Gastroesophageal sphincter (tissue), 4 donors: ENCODE results near the gene AKAP10. TPM values are rescaled to one million over a fixed set of nuclear protein-coding genes. Genes with fewer than 3 reads are reported as not detected.
A peak's percentile ranks its signal among the peaks of the same experiment; 100 is the strongest.

Source experiments
- ATAC-seq: fragments of 150-250 bp; one replicate; pipeline ENCODE4 v1.9.1; 2016; ENCODE audit warnings: mild to moderate bottlenecking, moderate library complexity
- H3K27ac ChIP-seq, 4 donors: fragments of 200-600 bp; sonication (generic) in 3 of 4; 1 replicate in 3 of 4; 2 replicates in 1 of 4; pipeline ENCODE4 v1.5.1; 2016 to 2019
- H3K27me3 ChIP-seq: fragments of 200-600 bp; sonication (generic); one replicate; pipeline ENCODE4 v1.5.1; 2019
- H3K36me3 ChIP-seq, 2 donors: fragments of 200-600 bp; sonication (generic); one replicate each; pipeline ENCODE4 v1.5.1; 2019; ENCODE audit warnings: control low read depth in 1 of 2
- H3K4me1 ChIP-seq, 3 donors: fragments of 200-600 bp; sonication (generic); 1 replicate in 2 of 3; 2 replicates in 1 of 3; pipeline ENCODE4 v1.5.1; 2016 to 2019; ENCODE audit warnings: control low read depth in 2 of 3
- H3K4me3 ChIP-seq, 2 donors: fragments of 200-600 bp; sonication (generic); one replicate each; pipeline ENCODE4 v1.5.1; 2019; ENCODE audit warnings: mild to moderate bottlenecking in 1 of 2, moderate library complexity in 1 of 2
- H3K9me3 ChIP-seq, 3 donors: fragments of 200-600 bp; sonication (generic); one replicate each; pipeline ENCODE4 v1.5.1; 2017 to 2019; ENCODE audit warnings: control low read depth in 2 of 3
- CTCF ChIP-seq, 4 experiments: fragments of 200-600 bp in 2 of 4; fragments of 450-650 bp in 2 of 4; sonication (generic) in 1 of 4; IDR thresholded peaks; one replicate each; pipeline ENCODE4 v1.5.1; 2017 to 2019; ENCODE audit warnings: antibody characterized with exemption in 4 of 4, mild to moderate bottlenecking in 2 of 4, moderate library complexity in 2 of 4
- EP300 ChIP-seq: sonication (generic); formaldehyde crosslinking; IDR thresholded peaks from one replicate; pipeline ENCODE4 v1.6.1; 2017; ENCODE audit warnings: antibody characterized with exemption, mild to moderate bottlenecking
- POLR2A ChIP-seq, 2 donors: fragments of 450-650 bp; IDR thresholded peaks; one replicate each; pipeline ENCODE4 v1.6.1; 2017; ENCODE audit warnings: antibody characterized with exemption in 2 of 2, mild to moderate bottlenecking in 2 of 2, moderate library complexity in 1 of 2
- POLR2AphosphoS5 ChIP-seq: sonication (generic); formaldehyde crosslinking; IDR thresholded peaks from one replicate; pipeline ENCODE4 v1.6.1; 2017; ENCODE audit warnings: antibody characterized with exemption
- WGBS, 2 donors: methylation state at CpG; one replicate each; pipeline ENCODE4 v1.1.5; 2018; ENCODE audit warnings: low coverage in 1 of 2; 5-methylcytosine and 5-hydroxymethylcytosine counted together
- total RNA-seq, 4 donors: library from RNA; depleted of rRNA; stranded (reverse); fragments of >200 nt; gene quantifications; one replicate each; pipeline ENCODE4 v1.1.0, GENCODE V29; 2016

Gene AKAP10
- total RNA-seq, 4 donors from 2014 or later = 22.6 to 46.4 (median 24.4) TPM

GRCh38 chr17:20008242-20009051 is 30.8 kb upstream of the AKAP10 start:
- Histone ChIP-seq H3K27me3 (no peaks in the 10 kb centered on the region), H3K27ac (peak overlapping the region in 3 of 4 donors; percentile 81 to 86 (median 84)), H3K4me3 (peak overlapping the region; percentile 64 to 78), H3K9me3 (no peaks in the 10 kb centered on the region), H3K36me3 (no peaks in the 10 kb centered on the region), H3K4me1 (peaks cover 0 to 27% (median 0%) of the 10 kb centered on the region in 3 donors)
- TF ChIP-seq CTCF (IDR thresholded peaks at IDR 0.05) = no peak
- TF ChIP-seq EP300 = no peak
- no peak for TF ChIP-seq POLR2AphosphoS5
- no peak for TF ChIP-seq POLR2A (IDR thresholded peaks at IDR 0.05)
- ATAC-seq = peak; percentile 58
- 57 to 77% methylated on average over 13 of the region's 35 CpGs for WGBS, 2 donors

- H3K27me3 ChIP-seq = no peaks in the 10 kb centered on the region
- WGBS, 2 donors = 54 to 60% methylated on average over 2 to 5 of the region's 5 CpGs
- no peaks in the 10 kb centered on the region for H3K36me3 ChIP-seq
- TF ChIP-seq POLR2AphosphoS5 (no peak), CTCF (IDR thresholded peaks at IDR 0.05) (no peak), POLR2A (IDR thresholded peaks at IDR 0.05) (no peak), EP300 (no peak)
- H3K4me1 ChIP-seq = peaks cover 0 to 5% (median 4%) of the 10 kb centered on the region in 3 donors
- no peak overlapping the region for H3K4me3 ChIP-seq
- H3K27ac ChIP-seq = no peak overlapping the region
- no peaks in the 10 kb centered on the region for H3K9me3 ChIP-seq
- ATAC-seq = no peak
Observed at GRCh38 chr17:19996502-19996901, 18.9 kb upstream of the AKAP10 start.

- no peak for ATAC-seq
- TF ChIP-seq EP300 (no peak), CTCF (IDR thresholded peaks at IDR 0.05) (no peak), POLR2AphosphoS5 (no peak), POLR2A (IDR thresholded peaks at IDR 0.05) (no peak)
- 73 to 100% methylated on average over 1 of the region's 1 CpG for WGBS, 2 donors
- no peaks in the 10 kb centered on the region for H3K9me3 ChIP-seq
- no peak overlapping the region for H3K4me3 ChIP-seq
- peaks cover 0 to 5% (median 4%) of the 10 kb centered on the region in 3 donors for H3K4me1 ChIP-seq
- H3K36me3 ChIP-seq = no peaks in the 10 kb centered on the region
- H3K27ac ChIP-seq = no peak overlapping the region
- H3K27me3 ChIP-seq = no peaks in the 10 kb centered on the region
Observed at GRCh38 chr17:19996086-19996485, 18.5 kb upstream of the AKAP10 start.

- TF ChIP-seq POLR2AphosphoS5 = no peak
- peak in 3 of 4 experiments; percentile 84 to 89 (median 88) for TF ChIP-seq CTCF (IDR thresholded peaks at IDR 0.05)
- no peak for TF ChIP-seq POLR2A (IDR thresholded peaks at IDR 0.05)
- no peaks in the 10 kb centered on the region for H3K27me3 ChIP-seq
- peaks cover 0 to 5% (median 4%) of the 10 kb centered on the region in 3 donors for H3K4me1 ChIP-seq
- WGBS, 2 donors = 48 to 63% methylated on average over 8 to 11 of the region's 24 CpGs
- ATAC-seq = peak; percentile 96
- no peak overlapping the region for H3K27ac ChIP-seq
- H3K4me3 ChIP-seq = no peak overlapping the region
- H3K9me3 ChIP-seq = no peaks in the 10 kb centered on the region
- no peaks in the 10 kb centered on the region for H3K36me3 ChIP-seq
Observed at GRCh38 chr17:19992803-19993713, 15.4 kb upstream of the AKAP10 start.
